Measurements from ENCODE around the gene LRRC10.

LRRC10 gene, protein sequence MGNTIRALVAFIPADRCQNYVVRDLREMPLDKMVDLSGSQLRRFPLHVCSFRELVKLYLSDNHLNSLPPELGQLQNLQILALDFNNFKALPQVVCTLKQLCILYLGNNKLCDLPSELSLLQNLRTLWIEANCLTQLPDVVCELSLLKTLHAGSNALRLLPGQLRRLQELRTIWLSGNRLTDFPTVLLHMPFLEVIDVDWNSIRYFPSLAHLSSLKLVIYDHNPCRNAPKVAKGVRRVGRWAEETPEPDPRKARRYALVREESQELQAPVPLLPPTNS

DNA sequence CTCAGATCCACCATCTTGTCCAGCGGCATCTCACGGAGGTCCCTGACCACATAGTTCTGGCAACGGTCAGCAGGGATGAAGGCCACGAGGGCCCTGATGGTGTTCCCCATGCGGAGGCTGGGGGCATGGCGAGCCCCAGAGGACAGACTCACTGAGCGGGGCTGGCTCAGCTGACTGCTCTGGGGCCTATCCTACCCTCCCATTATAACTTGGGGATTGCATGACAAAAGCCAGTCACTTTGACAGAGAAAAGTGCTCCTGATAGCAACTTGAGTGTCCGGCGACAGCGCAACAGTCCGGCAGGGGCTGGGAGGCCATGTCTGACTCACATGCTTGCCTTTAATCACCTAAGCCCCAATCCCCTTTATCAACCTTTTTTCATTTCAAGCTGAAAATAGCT, at the start of gene LRRC10:
Gene LRRC10, minus strand, starts transcription at position 179 of the 400 bp plus-strand sequence. Its CDS starts 69 bp downstream, at position 110.
- no peak for DNase-seq (ENCODE audit: low spot score)

DNA sequence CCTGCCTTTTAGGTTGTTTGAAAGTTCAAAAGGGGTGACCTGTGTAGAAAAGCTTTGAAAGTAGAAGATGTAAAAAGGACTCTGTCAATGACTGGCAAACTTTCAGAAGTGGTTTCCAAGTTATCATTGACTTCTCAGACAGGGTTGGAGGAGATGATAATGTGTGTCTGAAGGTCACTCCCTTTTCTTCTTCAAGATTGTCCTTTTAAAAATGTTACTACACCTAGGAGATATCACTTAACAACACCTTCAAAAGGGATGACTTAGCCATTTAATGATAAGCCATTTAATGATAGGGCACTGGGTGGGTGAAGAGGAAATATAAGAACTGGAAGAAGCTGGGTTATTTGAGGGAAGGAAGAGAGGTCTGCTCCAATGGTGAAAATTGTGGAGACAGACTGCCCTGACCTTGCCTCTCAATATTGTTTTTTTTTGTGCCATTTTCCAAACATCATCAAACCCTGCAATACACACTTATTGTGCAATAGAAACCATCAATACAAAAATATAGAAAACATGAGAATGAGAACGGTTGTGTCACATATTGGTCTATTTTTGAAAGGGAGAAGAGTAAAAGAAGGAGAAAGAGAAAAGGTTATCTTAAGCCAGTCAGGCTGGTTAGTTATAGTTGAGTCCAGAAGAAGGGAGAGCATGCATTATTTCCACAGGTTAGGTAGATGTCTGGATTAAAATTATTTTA, 49.6 kb upstream of the LRRC10 start:
- no peak for DNase-seq (ENCODE audit: low spot score)

DNA sequence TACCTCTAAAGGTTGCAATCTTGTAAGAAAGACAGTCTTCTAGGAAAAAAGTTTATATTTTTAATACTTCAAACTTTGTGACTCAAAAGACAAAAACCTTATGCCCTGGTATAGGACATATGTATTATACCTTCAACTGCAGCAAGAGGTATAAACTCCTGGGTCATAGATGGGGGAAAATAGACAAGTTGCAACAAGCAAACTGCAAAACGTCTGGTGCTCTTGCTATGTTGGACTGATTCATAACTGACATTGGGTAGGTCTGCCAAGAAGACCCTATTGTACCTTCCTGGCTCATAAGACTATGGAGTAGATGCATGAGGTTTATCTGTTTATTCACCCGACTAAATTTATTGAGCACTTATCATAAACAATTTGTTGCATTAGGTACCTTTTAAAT, 47.5 kb upstream of the LRRC10 start:
- DNase-seq (ENCODE audit: low spot score): no peak

DNA sequence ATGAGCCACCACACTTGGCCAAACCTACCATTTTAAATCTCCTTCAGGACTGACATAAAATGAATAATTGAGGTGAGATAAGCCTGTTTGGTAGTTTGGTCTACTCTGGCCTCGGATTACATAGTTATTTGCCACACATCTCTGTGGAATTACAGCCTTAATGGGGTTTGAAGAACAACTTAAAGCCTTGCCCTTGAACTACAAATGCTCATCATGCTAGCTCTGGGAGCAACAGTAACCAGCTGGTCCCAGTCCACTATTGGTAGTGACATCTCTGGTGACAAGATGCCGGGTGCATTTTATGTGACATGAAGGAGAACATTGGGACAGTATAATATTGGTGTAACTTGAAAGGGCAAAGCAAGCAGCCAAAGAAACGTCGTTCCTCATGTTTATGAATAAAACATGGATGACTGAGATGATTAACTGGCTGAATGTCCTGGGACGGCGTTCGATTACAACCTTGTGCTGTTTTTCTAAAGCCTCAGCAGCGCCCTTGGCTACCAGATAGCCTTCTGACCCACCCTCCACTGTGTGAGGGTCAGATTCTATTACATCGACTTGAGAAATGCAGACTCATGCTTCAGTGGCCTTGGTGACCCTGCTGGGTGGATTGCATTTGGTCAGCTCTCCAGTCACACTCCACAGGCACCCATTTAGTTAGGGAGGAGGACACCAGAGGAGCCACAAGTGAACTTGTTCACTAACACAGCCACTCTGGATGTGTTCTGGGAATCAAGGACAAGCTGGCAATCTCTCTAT, 46.9 kb upstream of the LRRC10 start:
- DNase-seq (ENCODE audit: low spot score): no peak

DNA sequence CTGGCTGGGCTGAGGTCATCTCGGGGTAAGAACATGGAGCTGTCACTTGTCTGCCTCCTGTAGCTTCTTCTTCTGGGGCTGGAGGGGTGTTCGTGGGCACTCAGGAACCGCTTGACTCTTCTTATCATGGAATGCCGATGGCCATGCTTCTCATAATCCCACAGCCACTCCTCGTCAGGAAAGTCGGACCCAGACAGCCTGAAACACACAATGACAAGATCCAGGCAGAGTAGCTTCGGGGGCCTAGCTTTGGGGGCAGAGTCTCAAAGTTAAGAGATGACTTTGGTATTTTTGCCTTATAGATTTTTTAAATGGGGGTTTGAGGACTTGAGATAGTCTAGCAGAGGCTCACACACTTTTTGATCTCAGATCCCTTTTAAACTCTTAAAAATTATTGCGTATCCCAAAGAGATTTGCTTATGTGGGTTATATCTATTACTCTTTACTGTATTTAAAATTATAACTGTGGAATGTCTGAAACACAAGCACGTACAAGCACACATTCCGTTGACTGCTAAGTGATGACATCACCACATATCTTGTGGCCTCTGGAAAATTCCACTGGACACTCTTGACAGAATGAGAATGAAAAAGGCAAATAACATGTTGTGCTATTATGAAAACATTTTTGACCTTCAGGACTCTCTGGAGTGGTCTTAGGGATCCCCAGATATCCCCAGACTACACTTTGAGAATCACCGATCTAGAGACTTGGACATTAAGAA, 45.1 kb upstream of the LRRC10 start:
- no peak for DNase-seq (ENCODE audit: low spot score)

DNA sequence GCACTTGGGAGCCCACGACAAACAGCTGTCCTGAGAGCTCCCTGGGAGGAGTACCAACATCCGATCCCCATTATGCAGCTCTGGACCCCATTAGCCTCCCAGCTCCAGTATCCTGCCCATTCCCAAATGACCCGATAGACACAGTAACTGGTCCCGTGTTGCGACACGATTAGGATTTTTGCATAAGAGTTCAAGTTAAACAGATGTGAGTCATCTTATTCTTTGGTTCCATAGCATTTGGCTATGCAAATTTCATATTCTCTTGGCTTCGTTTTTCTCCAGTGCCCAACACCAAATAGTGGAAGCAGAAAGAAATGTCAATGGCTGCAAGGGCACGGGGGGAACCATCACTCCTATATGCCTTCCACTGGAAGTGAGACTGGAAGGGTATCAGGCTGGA, 43.0 kb upstream of the LRRC10 start:
- no peak for DNase-seq (ENCODE audit: low spot score)

DNA sequence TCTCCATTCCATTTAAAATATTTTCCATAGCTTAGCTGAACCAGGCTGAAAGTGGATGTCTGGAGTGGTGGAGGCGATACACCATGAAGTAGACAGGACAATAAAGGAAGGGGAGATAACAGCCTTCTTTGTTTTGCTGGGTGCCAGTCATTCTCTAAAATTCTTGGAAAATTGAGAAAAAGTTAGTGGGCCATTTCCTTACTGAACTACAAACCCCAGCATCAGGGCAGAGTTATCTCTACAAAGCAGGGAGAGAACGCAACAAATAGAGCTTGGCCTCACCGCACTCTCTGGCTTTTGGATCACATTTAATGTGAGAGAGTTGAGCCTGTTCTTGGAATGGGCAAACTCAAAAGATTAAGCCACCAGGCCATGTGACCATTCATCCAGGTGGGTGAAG, 41.2 kb upstream of the LRRC10 start:
- DNase-seq (ENCODE audit: low spot score): no peak

DNA sequence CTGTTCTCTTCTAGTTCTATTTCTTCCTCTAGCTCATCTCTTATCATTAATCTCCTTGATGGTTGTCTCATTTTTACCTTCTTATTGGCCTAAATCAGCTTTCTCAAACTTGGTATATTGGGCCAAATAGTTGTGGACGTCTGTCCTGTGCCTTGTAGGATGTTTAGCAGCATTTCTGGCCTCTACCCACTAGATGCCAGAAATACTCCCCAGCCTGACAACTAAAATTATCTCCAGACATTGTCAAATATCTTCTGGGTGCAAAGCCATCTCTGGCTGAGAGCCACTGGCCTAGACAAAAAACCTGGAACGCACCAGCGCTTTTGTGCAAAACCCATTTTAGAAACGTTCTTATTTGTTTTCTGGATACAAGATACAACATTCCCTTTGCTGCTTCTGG, 38.8 kb upstream of the LRRC10 start:
- DNase-seq (ENCODE audit: low spot score): no peak

DNA sequence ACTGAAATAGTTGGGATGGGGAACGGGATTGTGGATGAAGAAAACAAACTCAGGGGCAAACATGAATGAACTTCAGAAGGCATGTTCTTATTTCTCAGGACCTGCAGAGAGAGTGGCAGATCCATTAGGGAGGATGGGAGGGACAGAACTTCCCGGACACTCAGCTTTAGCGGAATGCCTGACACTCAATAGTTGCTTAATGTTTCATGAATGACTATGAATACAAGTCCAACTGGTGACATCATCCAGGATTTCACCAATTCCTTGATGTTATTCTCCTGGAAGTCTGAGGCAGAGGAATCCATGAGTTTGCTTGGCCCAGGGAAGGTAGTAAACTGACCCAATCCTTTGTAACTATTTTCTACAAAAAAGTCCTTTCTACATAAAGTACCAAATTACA, 37.8 kb upstream of the LRRC10 start:
- no peak for DNase-seq (ENCODE audit: low spot score)

DNA sequence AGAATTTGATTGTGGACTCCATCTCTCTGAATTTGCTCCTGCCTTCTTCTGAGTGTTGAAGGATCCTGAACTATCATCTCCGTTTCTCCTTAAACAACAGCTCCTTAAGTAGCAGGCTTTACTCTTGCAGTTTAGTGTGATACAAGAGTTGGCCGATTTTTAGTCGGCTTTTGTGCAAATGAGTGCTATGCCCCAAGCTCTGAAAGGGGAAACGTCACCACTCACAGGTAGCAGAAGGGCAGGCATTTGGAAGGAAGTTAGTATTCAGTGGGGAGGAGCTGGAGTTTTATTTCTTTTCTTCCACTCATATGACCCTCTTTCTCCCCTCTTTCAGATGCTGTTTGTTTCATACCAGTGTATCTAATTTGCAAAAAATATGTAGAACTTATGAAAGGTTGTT, 36.5 kb upstream of the LRRC10 start:
- DNase-seq (ENCODE audit: low spot score): no peak

DNA sequence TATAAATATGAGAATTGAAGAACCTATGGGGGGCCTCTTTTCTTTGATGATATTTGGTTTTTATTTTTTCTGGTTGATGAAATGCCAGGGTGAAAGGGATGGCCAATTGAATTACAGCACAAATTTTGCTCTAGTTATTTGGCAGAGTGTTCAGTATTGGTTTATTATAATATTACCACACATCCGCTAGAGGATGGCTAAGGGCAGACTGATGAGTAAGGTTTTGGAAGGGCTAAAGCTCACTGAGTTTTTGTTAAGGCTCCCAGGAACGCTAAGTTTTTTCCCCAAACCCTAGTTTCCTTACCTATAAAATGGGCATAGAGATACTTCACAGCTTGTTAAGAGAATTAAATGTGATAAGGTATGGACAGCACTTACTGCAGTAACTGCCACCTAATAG, 34.3 kb upstream of the LRRC10 start:
- no peak for DNase-seq (ENCODE audit: low spot score)

DNA sequence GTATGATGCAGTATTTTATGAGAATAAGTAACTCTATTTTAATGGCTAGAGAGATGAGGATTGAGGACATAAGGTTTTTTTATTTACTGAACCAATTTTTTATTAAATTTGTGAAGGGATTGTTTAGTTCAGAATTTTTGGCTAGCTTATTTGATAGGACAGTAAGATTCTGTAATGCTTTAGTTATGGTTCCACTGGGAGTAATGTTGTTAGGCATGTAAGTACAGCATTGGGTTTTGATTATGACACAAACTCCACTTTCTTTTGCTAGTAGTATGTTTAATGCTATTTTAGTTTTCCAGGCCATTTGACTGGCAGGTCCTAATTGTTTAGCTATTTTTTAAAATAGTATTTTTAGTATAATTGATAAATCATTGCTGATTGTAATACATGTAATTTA, 33.8 kb upstream of the LRRC10 start:
- DNase-seq (ENCODE audit: low spot score): no peak

DNA sequence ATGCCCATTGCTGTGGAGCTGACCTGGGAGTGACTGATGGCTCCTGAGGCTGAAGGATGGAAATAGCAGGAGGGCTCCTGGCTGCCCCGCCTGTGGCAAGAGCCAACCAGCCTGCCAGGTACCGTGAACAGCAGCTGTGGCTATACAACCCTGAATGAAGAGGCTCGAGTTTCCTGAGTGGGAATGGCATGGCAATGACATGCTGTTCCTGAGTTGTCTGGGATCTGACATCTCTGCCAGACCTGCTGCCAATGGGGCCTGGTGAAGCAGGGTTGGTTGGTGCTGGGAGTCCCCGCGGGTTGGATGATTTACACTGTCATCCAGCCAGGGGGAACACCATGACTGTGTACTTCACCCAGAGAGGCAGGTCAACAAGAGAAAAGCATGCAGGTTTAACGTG, 31.8 kb upstream of the LRRC10 start:
- no peak for DNase-seq (ENCODE audit: low spot score)

DNA sequence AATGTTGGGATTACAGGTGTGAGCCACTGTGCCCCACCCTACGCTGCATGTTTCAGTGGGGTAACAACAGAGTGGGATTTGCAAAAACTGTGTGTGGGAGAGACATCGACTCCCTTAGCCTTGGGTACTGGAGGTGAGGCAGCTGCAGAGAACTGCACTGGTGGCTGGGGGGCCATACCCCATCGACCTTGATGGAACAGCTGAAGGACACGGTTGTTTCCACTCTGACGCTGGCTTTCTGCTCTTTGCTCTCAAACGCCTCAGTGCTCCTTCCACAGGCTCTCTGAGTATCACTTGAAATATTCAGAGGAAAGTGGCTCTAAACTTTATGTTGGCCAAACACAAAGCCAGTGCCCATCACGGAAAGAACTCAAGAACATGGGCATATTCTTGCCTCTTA, 30.8 kb upstream of the LRRC10 start:
- no peak for DNase-seq (ENCODE audit: low spot score)

DNA sequence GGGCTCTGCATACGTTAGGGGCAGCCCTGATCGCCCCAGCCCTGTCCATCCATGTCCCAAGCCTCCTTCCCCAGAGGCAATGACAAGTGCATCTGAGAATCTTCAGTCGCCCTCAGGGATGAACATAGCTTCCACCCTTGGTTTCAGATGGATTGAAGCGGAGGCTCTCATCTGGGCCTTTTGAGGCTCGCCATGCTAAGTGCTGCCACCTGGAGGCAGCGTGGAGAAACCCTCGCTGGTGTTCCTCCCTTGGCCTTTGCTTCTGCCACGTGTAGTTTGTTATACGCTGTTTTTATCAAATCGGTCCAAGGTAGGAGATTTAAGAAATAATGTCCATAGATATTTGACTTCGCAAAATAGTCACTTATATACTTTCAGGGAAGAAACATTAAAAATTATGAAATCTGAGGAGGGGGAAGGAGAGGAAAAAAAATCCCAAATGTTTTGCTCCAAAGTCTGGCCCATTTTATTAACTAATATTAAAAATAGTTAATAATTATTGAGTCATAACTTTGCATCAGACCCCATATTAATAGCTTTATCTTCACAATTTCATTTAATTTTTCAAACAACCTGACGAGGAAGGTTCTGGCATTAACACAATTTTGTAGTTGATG, 28.8 kb upstream of the LRRC10 start:
- peak; percentile 44 for DNase-seq (ENCODE audit: low spot score)

DNA sequence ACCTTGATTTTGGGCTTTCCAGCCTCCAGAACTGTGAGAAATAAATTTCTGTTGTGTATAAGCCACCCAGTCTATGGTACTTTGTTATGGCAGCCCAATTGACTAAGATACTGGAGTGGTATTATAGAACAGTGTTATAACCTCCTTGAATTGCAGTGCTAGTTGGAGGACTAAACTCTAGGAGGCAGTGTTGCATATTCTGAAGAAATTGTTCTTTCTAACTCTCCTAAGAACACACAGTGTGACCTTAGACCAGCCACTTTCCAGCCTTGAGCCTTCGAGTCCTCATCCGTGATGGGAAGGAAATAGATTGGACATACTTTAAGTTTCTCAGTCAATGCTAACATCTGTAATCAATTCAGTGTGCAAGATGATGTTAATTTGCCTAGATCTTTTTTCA, 22.4 kb upstream of the LRRC10 start:
- DNase-seq (ENCODE audit: low spot score): no peak

DNA sequence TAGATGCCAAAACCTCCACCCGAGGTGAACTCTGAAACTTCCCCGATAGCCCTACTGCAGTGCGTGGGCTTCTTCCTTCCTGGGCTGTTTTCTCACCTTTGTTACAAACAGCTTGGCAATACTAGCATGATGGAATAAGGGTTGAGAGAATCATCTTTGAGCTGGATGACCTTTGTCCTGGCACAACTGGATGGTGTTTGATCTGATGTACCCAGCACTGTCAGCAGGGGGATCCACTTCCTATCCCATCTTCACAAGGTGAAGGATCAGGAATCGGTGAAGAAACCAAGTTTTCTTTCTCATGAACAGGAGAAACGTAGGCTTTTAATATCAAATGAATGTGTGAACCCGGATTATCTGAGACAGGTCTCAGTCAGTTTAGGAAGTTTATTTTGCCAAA, 19.5 kb upstream of the LRRC10 start:
- DNase-seq (ENCODE audit: low spot score): no peak

DNA sequence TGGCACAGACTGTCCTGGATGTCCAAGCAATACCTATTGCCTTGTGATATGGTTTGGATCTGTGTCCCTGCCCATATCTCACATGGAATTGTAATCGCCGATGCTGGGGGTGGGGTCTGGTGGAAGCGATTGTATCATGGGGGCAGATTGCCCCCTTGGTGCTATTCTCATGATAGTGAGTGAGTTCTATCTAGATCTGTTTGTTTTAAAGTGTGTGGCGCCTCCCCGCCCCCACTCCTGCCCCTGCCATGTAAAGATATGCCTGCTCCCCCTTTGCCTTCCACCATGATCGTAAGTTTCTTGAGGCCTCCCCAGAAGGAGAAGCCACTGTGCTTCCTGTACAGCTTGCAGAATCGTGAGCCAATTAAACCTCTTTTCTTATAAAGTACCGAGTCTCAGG, 16.8 kb upstream of the LRRC10 start:
- no peak for DNase-seq (ENCODE audit: low spot score)

DNA sequence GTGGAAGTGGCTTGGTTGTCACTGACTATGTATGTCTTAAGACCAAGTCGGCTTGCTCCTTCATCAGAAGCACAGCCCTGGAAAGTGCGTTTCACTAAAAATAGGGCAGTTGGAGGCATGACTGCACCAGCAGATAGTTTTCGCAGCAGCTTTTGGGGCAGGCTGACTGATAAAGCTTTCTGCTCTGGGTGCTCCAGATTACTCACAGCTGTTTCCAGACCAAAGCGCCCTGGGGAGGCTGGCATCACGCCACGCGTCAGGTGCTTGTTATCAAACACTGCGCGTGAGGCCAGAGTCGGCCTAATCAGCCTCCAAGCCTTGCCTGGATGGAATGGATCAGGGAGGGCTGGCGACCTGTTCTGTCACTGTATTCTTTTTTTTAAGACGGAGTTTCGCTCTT, 13.3 kb upstream of the LRRC10 start:
- no peak for DNase-seq (ENCODE audit: low spot score)

DNA sequence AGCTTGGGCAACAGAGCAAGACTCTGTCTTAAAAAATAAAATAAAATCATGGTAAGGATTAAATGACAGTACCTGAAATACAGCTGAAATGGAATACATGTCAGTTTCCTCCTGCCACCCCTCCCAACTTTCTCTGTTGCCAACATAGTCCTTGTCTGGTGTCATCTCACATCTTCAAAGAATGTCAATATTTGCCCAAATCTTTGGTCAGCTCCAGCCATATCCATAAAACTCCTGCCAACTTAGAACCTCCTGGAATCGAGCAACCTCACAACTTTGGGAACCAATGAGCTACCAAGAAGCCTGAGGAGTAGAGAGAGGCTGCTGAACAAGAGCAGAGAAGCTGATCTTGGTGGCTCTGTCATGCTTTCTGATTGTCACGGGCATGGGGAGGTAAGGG, 10.8 kb upstream of the LRRC10 start:
- no peak for DNase-seq (ENCODE audit: low spot score)

DNA sequence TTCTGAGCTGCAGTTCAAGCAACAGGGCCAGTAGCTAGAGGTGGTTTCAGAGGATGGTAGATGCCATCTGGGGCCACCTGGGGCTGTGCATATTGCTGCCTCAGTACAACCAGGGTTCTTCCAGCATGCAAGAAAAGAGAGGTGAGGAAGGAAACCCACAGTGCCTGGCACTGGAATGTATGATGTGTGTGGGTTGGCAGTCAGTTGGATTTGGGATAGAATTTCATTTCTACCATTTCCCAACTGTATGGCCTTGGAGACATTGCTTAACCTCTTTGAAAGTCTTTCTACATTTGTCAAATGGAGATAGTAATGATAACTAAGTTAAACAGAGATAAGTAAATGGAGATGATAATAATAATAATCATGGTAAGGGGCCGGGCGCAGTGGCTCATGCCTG, 10.2 kb upstream of the LRRC10 start:
- DNase-seq (ENCODE audit: low spot score): no peak

DNA sequence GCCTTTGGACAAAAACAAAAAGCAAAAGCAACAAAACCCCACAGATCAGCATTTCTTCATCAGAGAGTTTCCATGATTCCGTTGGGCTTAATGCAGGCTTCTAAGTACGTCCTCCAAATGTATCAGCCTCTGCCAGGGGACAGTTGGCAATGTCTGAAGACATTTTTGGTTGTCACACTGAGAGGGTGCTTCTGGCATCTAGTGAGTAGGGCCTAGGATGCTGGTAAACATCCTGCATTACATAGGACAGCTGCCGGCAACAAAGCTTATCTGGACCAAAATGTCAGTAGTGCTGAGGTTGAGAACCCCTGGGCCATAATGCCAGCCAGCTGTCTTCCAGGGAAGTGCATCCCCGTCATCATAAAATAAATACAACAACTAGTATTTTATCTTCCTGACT, 9.4 kb upstream of the LRRC10 start:
- DNase-seq (ENCODE audit: low spot score): no peak
